ENCODE results near the gene ESRRB. TPM values are rescaled to one million over a fixed set of nuclear protein-coding genes. Genes with fewer than 3 reads are reported as not detected.

ESRRB gene
- total RNA-seq, 1 donor from 2014 or later = 0.11 TPM

- H3K36me3 Mint-ChIP-seq (ENCODE audit: low read depth) = no peaks in the 10 kb centered on the region
- H3K4me3 Mint-ChIP-seq = no peak overlapping the region
- ChIA-PET POLR2A (no interaction called here), CTCF (no interaction called here)
- no peak for DNase-seq
- no peak overlapping the region for H3K27ac Mint-ChIP-seq
- no peak for ATAC-seq (ENCODE audit: low read depth)
- no peaks in the 10 kb centered on the region for H3K4me1 Mint-ChIP-seq
- peaks cover 48% of the 10 kb centered on the region for H3K27me3 Mint-ChIP-seq
- intact Hi-C loops (cut with micrococcal nuclease) = no loop called here
- no peaks in the 10 kb centered on the region for H3K9me3 Mint-ChIP-seq
- no peak for TF ChIP-seq CTCF (IDR thresholded peaks at IDR 0.05)
Measured at GRCh38 chr14:76330411-76331327, 45.3 kb upstream of the ESRRB start.

DNA sequence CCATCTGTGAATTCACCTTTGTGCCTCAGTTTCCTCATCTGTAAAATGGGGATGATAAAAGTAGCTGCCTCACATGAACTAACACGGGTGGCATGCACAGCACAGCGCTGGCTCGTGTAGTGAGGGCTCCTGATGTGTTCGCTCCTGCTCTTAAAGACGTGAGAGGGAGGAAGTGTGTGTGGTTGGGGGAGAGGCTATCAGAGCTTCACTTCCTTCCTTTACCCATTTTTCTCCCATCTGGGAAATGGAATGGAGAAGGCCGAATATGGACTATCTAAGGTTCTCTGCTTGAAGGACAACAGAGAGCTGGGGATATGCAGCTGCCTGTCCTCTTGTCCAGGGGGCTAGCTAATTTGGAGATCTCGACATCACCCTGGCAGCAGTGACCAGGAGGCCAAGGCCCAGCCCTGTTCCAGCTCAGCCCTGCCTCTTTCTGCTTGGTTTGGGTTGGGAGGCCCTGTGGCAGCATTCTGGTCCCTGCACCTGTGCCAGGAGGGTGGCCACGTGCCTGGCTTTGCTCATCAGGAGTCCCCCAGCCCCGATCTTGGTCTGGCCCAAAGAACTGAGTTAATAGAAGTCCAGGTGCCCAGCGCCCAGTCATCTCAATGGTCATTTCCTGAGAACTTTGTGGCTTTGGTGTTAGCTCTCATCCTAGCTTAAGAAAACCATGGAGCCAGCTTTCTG, 44.5 kb upstream of the ESRRB start:
- DNase-seq (no peak), ATAC-seq (ENCODE audit: low read depth) (no peak)
- CTCF ChIA-PET = no interaction called here
- POLR2A ChIA-PET = no interaction called here
- Mint-ChIP-seq H3K36me3 (ENCODE audit: low read depth) (no peaks in the 10 kb centered on the region), H3K4me1 (no peaks in the 10 kb centered on the region), H3K4me3 (no peak overlapping the region), H3K27ac (no peak overlapping the region), H3K27me3 (peaks cover 42% of the 10 kb centered on the region), H3K9me3 (no peaks in the 10 kb centered on the region)
- intact Hi-C loops (cut with micrococcal nuclease) = no loop called here
- no peak for TF ChIP-seq CTCF (IDR thresholded peaks at IDR 0.05)

- no peaks in the 10 kb centered on the region for H3K36me3 Mint-ChIP-seq (ENCODE audit: low read depth)
- POLR2A ChIA-PET = no interaction called here
- H3K27ac Mint-ChIP-seq = no peak overlapping the region
- CTCF ChIA-PET = no interaction called here
- intact Hi-C loops (cut with micrococcal nuclease) = no loop called here
- no peaks in the 10 kb centered on the region for H3K4me1 Mint-ChIP-seq
- no peak overlapping the region for H3K4me3 Mint-ChIP-seq
- TF ChIP-seq CTCF (IDR thresholded peaks at IDR 0.05) = no peak
- no peak for ATAC-seq (ENCODE audit: low read depth)
- H3K27me3 Mint-ChIP-seq = peaks cover 35% of the 10 kb centered on the region
- no peak for DNase-seq
- no peaks in the 10 kb centered on the region for H3K9me3 Mint-ChIP-seq
Measured at GRCh38 chr14:76333664-76334063, 42.3 kb upstream of the ESRRB start.

GRCh38 chr14:76334316-76334715, 41.6 kb upstream of the ESRRB start:
- Mint-ChIP-seq H3K27ac (no peak overlapping the region), H3K27me3 (peaks cover 29% of the 10 kb centered on the region), H3K4me3 (no peak overlapping the region), H3K36me3 (ENCODE audit: low read depth) (no peaks in the 10 kb centered on the region), H3K9me3 (no peaks in the 10 kb centered on the region), H3K4me1 (no peaks in the 10 kb centered on the region)
- ChIA-PET POLR2A (no interaction called here), CTCF (no interaction called here)
- intact Hi-C loops (cut with micrococcal nuclease) = no loop called here
- DNase-seq = no peak
- TF ChIP-seq CTCF (IDR thresholded peaks at IDR 0.05) = no peak
- no peak for ATAC-seq (ENCODE audit: low read depth)

DNA sequence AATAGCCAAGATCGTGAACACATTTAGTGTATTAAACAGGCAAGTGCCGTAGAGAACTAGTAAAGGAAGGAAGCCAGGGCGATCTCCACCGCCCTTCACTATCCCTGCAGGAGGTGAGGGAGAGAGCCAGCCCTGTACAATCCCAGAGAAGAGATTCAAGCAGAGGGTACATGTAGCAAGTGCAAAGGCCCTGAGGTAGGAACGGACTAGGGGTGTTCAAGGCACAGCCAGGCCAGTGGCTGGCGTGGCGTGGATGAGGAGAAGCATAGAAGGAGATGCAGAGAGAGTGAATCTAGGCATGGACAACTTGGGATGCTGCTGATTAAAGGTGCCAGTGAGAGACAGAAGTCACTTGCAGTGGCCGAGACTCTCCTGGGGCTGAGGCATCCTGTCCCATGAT, 39.1 kb upstream of the ESRRB start:
- H3K4me1 Mint-ChIP-seq = no peaks in the 10 kb centered on the region
- intact Hi-C loops (cut with micrococcal nuclease) = no loop called here
- TF ChIP-seq CTCF (IDR thresholded peaks at IDR 0.05) = no peak
- H3K4me3 Mint-ChIP-seq = no peak overlapping the region
- H3K27ac Mint-ChIP-seq = no peak overlapping the region
- H3K36me3 Mint-ChIP-seq (ENCODE audit: low read depth) = no peaks in the 10 kb centered on the region
- H3K27me3 Mint-ChIP-seq = peaks cover 17% of the 10 kb centered on the region
- ATAC-seq (ENCODE audit: low read depth) (no peak), DNase-seq (no peak)
- CTCF ChIA-PET = no interaction called here
- POLR2A ChIA-PET = no interaction called here
- H3K9me3 Mint-ChIP-seq = no peaks in the 10 kb centered on the region
